Neural cell (in vitro differentiated cells): ENCODE data around the gene VANGL1. TPM values are rescaled to one million over a fixed set of nuclear protein-coding genes. Genes with fewer than 3 reads are reported as not detected.

Experiments used
- H2AFZ ChIP-seq: fragments of 200-600, 300-800 bp; sonication (generic), shearing (Covaris generic); 2 replicates; pipeline ENCODE4 v1.6.0; 2014; ENCODE audit warnings: low read depth, mild to moderate bottlenecking, antibody characterized with exemption, low read length, moderate library complexity
- H3F3A ChIP-seq: fragments of 200-600 bp; shearing (Covaris generic); 2 replicates; pipeline ENCODE4 v1.6.1; 2016; ENCODE audit warnings: mild to moderate bottlenecking, moderate library complexity, mixed read lengths, antibody characterized with exemption, low read length; ENCODE audit not compliant: insufficient read depth, poor library complexity, severe bottlenecking
- H3K27ac ChIP-seq: fragments of 200-600, 300-800 bp; sonication (generic), shearing (Covaris generic); 2 replicates; pipeline ENCODE4 v1.5.1; 2014; ENCODE audit warnings: mild to moderate bottlenecking, low read length, moderate library complexity
- H3K27me3 ChIP-seq: fragments of 300-800, 200-600 bp; sonication (generic), shearing (Covaris generic); 2 replicates; pipeline ENCODE4 v1.6.0; 2014; ENCODE audit warnings: mild to moderate bottlenecking, low read depth, low read length, moderate library complexity; ENCODE audit not compliant: insufficient read depth
- H3K36me3 ChIP-seq: fragments of 300-800, 200-600 bp; sonication (generic), shearing (Covaris generic); 2 replicates; pipeline ENCODE4 v1.5.1; 2014; ENCODE audit warnings: mild to moderate bottlenecking, antibody characterized with exemption, low read length, moderate library complexity; ENCODE audit not compliant: insufficient read depth
- H3K4me2 ChIP-seq: fragments of 300-800, 200-600 bp; sonication (generic), shearing (Covaris generic); 2 replicates; pipeline ENCODE4 v1.6.0; 2014; ENCODE audit warnings: mild to moderate bottlenecking, low read length
- H3K4me3 ChIP-seq: fragments of 300-800, 200-600 bp; sonication (generic), shearing (Covaris generic); 2 replicates; pipeline ENCODE4 v1.5.1; 2014; ENCODE audit warnings: mild to moderate bottlenecking, low read length, moderate library complexity
- H3K79me2 ChIP-seq: fragments of 200-600 bp; shearing (Covaris generic); replicated peaks from 2 replicates; pipeline ENCODE4 v1.6.0; 2014; ENCODE audit warnings: mild to moderate bottlenecking, low read length, moderate library complexity; ENCODE audit not compliant: insufficient read depth
- H3K9ac ChIP-seq: fragments of 300-800, 200-600 bp; sonication (generic), shearing (Covaris generic); 2 replicates; pipeline ENCODE4 v1.6.1; 2016; ENCODE audit warnings: mild to moderate bottlenecking, low read length, mixed read lengths
- H3K9me2 ChIP-seq: fragments of 200-600 bp; shearing (Covaris generic); 2 replicates; pipeline ENCODE4 v1.6.1; 2016; ENCODE audit warnings: mild to moderate bottlenecking, low read length, mixed read lengths; ENCODE audit not compliant: insufficient read depth
- H3K9me3 ChIP-seq: fragments of 200-600, 300-800 bp; sonication (generic), shearing (Covaris generic); 2 replicates; pipeline ENCODE4 v1.6.1; 2016; ENCODE audit warnings: mild to moderate bottlenecking, mixed run types, low read length, moderate library complexity, mixed read lengths
- H4K20me1 ChIP-seq: fragments of 200-600 bp; shearing (Covaris generic); 2 replicates; pipeline ENCODE4 v1.6.1; 2016; ENCODE audit warnings: mild to moderate bottlenecking, mixed run types; ENCODE audit not compliant: insufficient read depth
- CTCF ChIP-seq: fragments of 450-650 bp; IDR thresholded peaks from 2 replicates; pipeline ENCODE4 v1.5.1; 2014; ENCODE audit warnings: antibody characterized with exemption, mild to moderate bottlenecking, moderate library complexity; ENCODE audit not compliant: poor library complexity, severe bottlenecking
- EP300 ChIP-seq: fragments of 450-650 bp; conservative IDR thresholded peaks from 2 replicates; pipeline ENCODE4 v1.6.1; 2014; ENCODE audit warnings: antibody characterized with exemption, mild to moderate bottlenecking, moderate library complexity; ENCODE audit not compliant: poor library complexity, severe bottlenecking
- EZH2 ChIP-seq: fragments of 200-600, 300-800 bp; shearing (Covaris generic), sonication (generic); IDR thresholded peaks from 2 replicates; pipeline ENCODE4 v1.6.1; 2014; ENCODE audit warnings: antibody characterized with exemption, low read length, borderline replicate concordance, mild to moderate bottlenecking; ENCODE audit not compliant: insufficient read depth, poor library complexity, severe bottlenecking
- MXI1 ChIP-seq: fragments of 450-650 bp; conservative IDR thresholded peaks from 2 replicates; pipeline ENCODE4 v1.6.1; 2014; ENCODE audit warnings: antibody characterized with exemption, mild to moderate bottlenecking; ENCODE audit not compliant: poor library complexity, severe bottlenecking
- POLR2AphosphoS5 ChIP-seq: IDR thresholded peaks from 2 replicates; pipeline ENCODE4 v1.6.1; 2012
- RAD21 ChIP-seq: fragments of 450-650 bp; conservative IDR thresholded peaks from 2 replicates; pipeline ENCODE4 v1.6.1; 2014; ENCODE audit warnings: antibody characterized with exemption, mild to moderate bottlenecking, moderate library complexity
- REST ChIP-seq: IDR thresholded peaks from 2 replicates; pipeline ENCODE4 v1.6.1; 2012; ENCODE audit warnings: borderline replicate concordance
- SMC3 ChIP-seq: fragments of 450-650 bp; conservative IDR thresholded peaks from 2 replicates; pipeline ENCODE4 v1.6.1; 2014; ENCODE audit warnings: antibody characterized with exemption, mild to moderate bottlenecking, moderate library complexity; ENCODE audit not compliant: poor library complexity
- TAF1 ChIP-seq: IDR thresholded peaks from 2 replicates; pipeline ENCODE4 v1.6.1; 2012; ENCODE audit warnings: low read depth
- polyA plus RNA-seq: library from polyadenylated mRNA; depleted of rRNA; stranded (reverse); fragments of >200 nt; gene quantifications from 2 replicates; pipeline ENCODE4 v1.2.3, GENCODE V29; 2014

Gene VANGL1
- polyA plus RNA-seq, 1 donor from 2014 or later: 0.53 TPM

GRCh38 chr1:115723756-115724155 is 82.0 kb downstream of the VANGL1 start:
- H3K36me3 ChIP-seq: no peaks in the 10 kb centered on the region
- no peaks in the 10 kb centered on the region for H4K20me1 ChIP-seq
- H2AFZ ChIP-seq: no peak overlapping the region
- no peak for TF ChIP-seq SMC3
- TF ChIP-seq POLR2AphosphoS5: no peak
- TF ChIP-seq EZH2: no peak
- TF ChIP-seq TAF1: no peak
- TF ChIP-seq MXI1: no peak
- no peak for TF ChIP-seq CTCF
- TF ChIP-seq EP300: no peak
- no peak for TF ChIP-seq REST
- TF ChIP-seq RAD21: no peak
- no peaks in the 10 kb centered on the region for H3K9me2 ChIP-seq
- H3K27me3 ChIP-seq: no peaks in the 10 kb centered on the region
- H3F3A ChIP-seq: no peaks in the 10 kb centered on the region
- H3K27ac ChIP-seq: no peak overlapping the region
- no peaks in the 10 kb centered on the region for H3K9me3 ChIP-seq
- no peaks in the 10 kb centered on the region for H3K79me2 ChIP-seq
- H3K4me3 ChIP-seq: no peak overlapping the region
- H3K4me2 ChIP-seq: no peak overlapping the region
- H3K9ac ChIP-seq: no peak overlapping the region

GRCh38 chr1:115725600-115725999 is 83.8 kb downstream of the VANGL1 start:
- no peaks in the 10 kb centered on the region for H3K36me3 ChIP-seq
- no peaks in the 10 kb centered on the region for H3K9me3 ChIP-seq
- no peak overlapping the region for H2AFZ ChIP-seq
- H3K27me3 ChIP-seq: no peaks in the 10 kb centered on the region
- no peaks in the 10 kb centered on the region for H3K9me2 ChIP-seq
- H3K79me2 ChIP-seq: no peaks in the 10 kb centered on the region
- no peak overlapping the region for H3K27ac ChIP-seq
- H3F3A ChIP-seq: no peaks in the 10 kb centered on the region
- TF ChIP-seq MXI1 (no peak), CTCF (no peak), POLR2AphosphoS5 (no peak)
- no peaks in the 10 kb centered on the region for H4K20me1 ChIP-seq
- no peak overlapping the region for H3K9ac ChIP-seq
- H3K4me2 ChIP-seq: no peak overlapping the region
- no peak overlapping the region for H3K4me3 ChIP-seq
